Heart right ventricle (tissue), 16 donors: ENCODE results near the gene CIDEA. TPM values are rescaled to one million over a fixed set of nuclear protein-coding genes. Genes with fewer than 3 reads are reported as not detected.

Experiments
- ATAC-seq, 8 donors: fragments of 200-7000 bp; cut with Tn5 transposase; one replicate each; pipeline ENCODE4 v1.9.1; 2020; ENCODE audit warnings: mild to moderate bottlenecking in 8 of 8, moderate library complexity in 8 of 8, moderate number of reproducible peaks in 1 of 8
- DNase-seq, 2 donors: peaks; one replicate each; pipeline ENCODE4 v3.0.0-alpha.2; 2020
- H3K27ac ChIP-seq, 10 donors: fragments of 200-600 bp; sonication (generic) in 2 of 10; one replicate each; pipeline versions ENCODE4 v1.5.0 to v1.8.0; 2020 to 2022; ENCODE audit warnings: mild to moderate bottlenecking in 3 of 10
- H3K27me3 ChIP-seq, 7 donors: fragments of 200-600 bp; one replicate each; pipeline ENCODE4 v1.8.0; 2021 to 2022; ENCODE audit warnings: mild to moderate bottlenecking in 2 of 7
- H3K36me3 ChIP-seq, 9 donors: fragments of 200-600 bp; sonication (generic) in 1 of 9; one replicate each; pipeline versions ENCODE4 v1.5.0 to v1.8.0; 2020 to 2022; ENCODE audit warnings: mild to moderate bottlenecking in 2 of 9
- H3K4me1 ChIP-seq, 9 donors: fragments of 200-600 bp; sonication (generic) in 1 of 9; one replicate each; pipeline versions ENCODE4 v1.5.0 to v1.8.0; 2020 to 2022; ENCODE audit warnings: mild to moderate bottlenecking in 4 of 9
- H3K4me3 ChIP-seq, 10 donors: fragments of 200-600 bp; sonication (generic) in 2 of 10; one replicate each; pipeline versions ENCODE4 v1.5.0 to v1.8.0; 2020 to 2022; ENCODE audit warnings: mild to moderate bottlenecking in 7 of 10, moderate library complexity in 2 of 10
- H3K9me3 ChIP-seq, 11 donors: fragments of 200-600 bp in 10 of 11; sonication (generic) in 2 of 11; one replicate each; pipeline versions ENCODE4 v1.5.0 to v1.8.0; 2013 to 2022; ENCODE audit warnings: mild to moderate bottlenecking in 2 of 11, control low read depth in 1 of 11, moderate library complexity in 1 of 11
- CTCF ChIP-seq, 9 donors: fragments of 200-600 bp; sonication (generic) in 2 of 9; IDR thresholded peaks; one replicate each; pipeline versions ENCODE4 v1.5.0 to v1.8.0; 2021 to 2022; ENCODE audit warnings: antibody characterized with exemption in 9 of 9, mild to moderate bottlenecking in 5 of 9, moderate library complexity in 1 of 9
- WGBS, 2 donors: extraction: QIAGEN DNeasy Blood & Tissue Kit; methylation state at CpG; one replicate each; pipeline ENCODE4 v1.1.7; 2013; ENCODE audit warnings: inconsistent platforms in 1 of 2; 5-methylcytosine and 5-hydroxymethylcytosine counted together
- intact Hi-C, 10 donors: fragments of 100-400 bp; cut with DNase I; formaldehyde crosslinking; loops; one replicate each; pipeline versions ENCODE4 v1.11.1 to v1.14.2; 2022
- polyA plus RNA-seq, 2 donors: library from polyadenylated mRNA; stranded (reverse); fragments of 200-250 nt; gene quantifications; one replicate each; pipeline ENCODE4 v1.2.3, GENCODE V29; 2013
- total RNA-seq, 10 donors: library from RNA; stranded (reverse); fragmentation: NEBNext Ultra II Directional in 3 of 10; extraction: Animal tissue kit (Norgen Biotek cat#: 25700) in 3 of 10; gene quantifications; one replicate each; pipeline versions ENCODE4 v1.2.1 to v1.2.4, GENCODE V29; 2021 to 2023
- donor health status: Arrhythmogenic right ventricular cardiomyopathy.
- donor health status: ischemic (EF 13 %, LVEDD 7.1; RV severe dilation, severe dysfunction).
- donor health status: healthy with polysubstance abuse.
- donor health status: DM: no; HTN: yes; CAD: no.
- donor health status: DM: no; HTN: no; CAD: no.
- donor health status: ischemic (EF 25% LVEDD 6.9; RV normal size, moderate dysfunction).
- donor health status: ischemic (EF 25% LVEDD 5.7; RV mildly dilated, moderate dysfunction).
- donor health status: healthy.
- donor health status: DM: yes; HTN: yes; CAD: no.
- donor health status: Ischemic cardiomyopathy.
- donor health status: ischemic (EF 35%, LVEDD 5.7; RV mildly dilated, moderate dysfunction).
- donor health status: nonischemic (EF 11% LVEDD 7.7; RV severe dilation, severe dysfunction).
- donor health status: DM: yes; HTN: yes; CAD: no.
- donor health status: PGD.
- donor health status: ischemic (EF 29% LVEDD 5.4; RV normal size, mild dysfunction).
- donor health status: nonischemic (EF 23%, LVEDD 6.1; RV moderate dilation, normal function).

Gene CIDEA
- total and polyA plus RNA-seq, 12 donors = 0.37 to 6.8 (median 1.4) TPM; not detected in 2

DNA sequence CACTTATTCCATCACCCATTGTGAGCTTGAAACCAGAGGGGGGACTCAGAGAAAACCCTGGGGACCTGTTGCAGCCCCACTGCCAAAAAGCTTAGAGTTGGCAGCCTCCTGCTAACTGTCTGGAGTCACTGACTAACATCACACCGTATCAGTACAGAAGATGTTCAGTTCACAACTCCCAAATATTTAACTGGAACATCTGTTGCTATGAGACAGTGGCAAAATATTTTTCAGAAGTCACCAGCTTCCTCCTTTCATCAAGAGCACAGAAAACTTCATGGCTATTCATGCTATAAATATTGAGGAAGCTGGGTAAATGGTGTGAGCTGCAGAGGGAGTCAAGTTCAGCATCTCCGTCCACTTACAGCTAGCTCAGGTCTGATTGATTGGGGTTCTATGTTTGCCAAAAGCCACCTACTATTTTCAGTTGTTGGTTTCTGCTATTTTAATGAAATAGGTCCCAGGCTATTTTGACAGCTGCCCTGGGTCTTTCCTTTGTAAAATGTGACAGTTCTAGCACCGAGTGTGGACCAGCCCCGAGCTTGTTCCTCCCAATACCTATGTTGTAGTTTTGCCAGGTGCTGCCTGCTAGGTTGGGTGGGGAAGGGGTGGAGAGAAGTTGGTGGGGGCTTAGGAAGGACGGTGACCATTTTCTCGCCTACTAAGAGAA is 63.6 kb downstream of the CIDEA start:
- Histone ChIP-seq H3K27ac (peak overlapping the region; percentile 20 to 86 (median 69)), H3K9me3 (no peaks in the 10 kb centered on the region), H3K4me1 (peaks cover 14 to 85% (median 55%) of the 10 kb centered on the region in 9 donors), H3K27me3 (no peaks in the 10 kb centered on the region), H3K36me3 (peaks cover 0 to 93% (median 18%) of the 10 kb centered on the region in 9 donors), H3K4me3 (no peak overlapping the region)
- DNase-seq (no peak), ATAC-seq (peak; percentile 40 to 87 (median 68))
- WGBS, 2 donors = 24 to 36% methylated on average over 6 of the region's 6 CpGs
- intact Hi-C loops = loop anchor here in 1 of 10 donors (10.0 kb wide), 1 partner anchor 57 kb away; the partner anchor contains the start of gene AFG3L2
- no peak for TF ChIP-seq CTCF (IDR thresholded peaks at IDR 0.05)

GRCh38 chr18:12318334-12318697 is 64.2 kb downstream of the CIDEA start:
- Histone ChIP-seq H3K27me3 (no peaks in the 10 kb centered on the region), H3K4me1 (peaks cover 14 to 87% (median 52%) of the 10 kb centered on the region in 9 donors), H3K27ac (peak overlapping the region; percentile 20 to 86 (median 69)), H3K4me3 (no peak overlapping the region), H3K36me3 (peaks cover 0 to 93% (median 13%) of the 10 kb centered on the region in 9 donors), H3K9me3 (no peaks in the 10 kb centered on the region)
- WGBS, 2 donors = 19 to 29% methylated on average over 5 of the region's 5 CpGs
- intact Hi-C loops = loop anchor here in 1 of 10 donors (10.0 kb wide), 1 partner anchor 56 kb away; the partner anchor contains the start of gene AFG3L2
- ATAC-seq (peak; percentile 36 to 77 (median 52)), DNase-seq (no peak)
- no peak for TF ChIP-seq CTCF (IDR thresholded peaks at IDR 0.05)

- 55 to 76% methylated on average over 3 to 5 of the region's 5 CpGs for WGBS, 2 donors
- Histone ChIP-seq H3K27ac (peak overlapping the region in 8 of 10 donors; percentile 61 to 86 (median 73)), H3K4me1 (peaks cover 14 to 84% (median 52%) of the 10 kb centered on the region in 9 donors), H3K9me3 (no peaks in the 10 kb centered on the region), H3K4me3 (no peak overlapping the region), H3K27me3 (no peaks in the 10 kb centered on the region), H3K36me3 (peaks cover 0 to 93% (median 15%) of the 10 kb centered on the region in 9 donors)
- intact Hi-C loops = loop anchor here in 1 of 10 donors (10.0 kb wide), 1 partner anchor 56 kb away; the partner anchor contains the start of gene AFG3L2
- no peak for TF ChIP-seq CTCF (IDR thresholded peaks at IDR 0.05)
- DNase-seq = no peak
- ATAC-seq = no peak
Observed at GRCh38 chr18:12318857-12319256, 64.7 kb downstream of the CIDEA start.

GRCh38 chr18:12321333-12321732 is 67.2 kb downstream of the CIDEA start:
- H3K27ac ChIP-seq = peak overlapping the region in 4 of 10 donors; percentile 4 to 41 (median 14)
- peaks cover 0 to 96% (median 37%) of the 10 kb centered on the region in 9 donors for H3K36me3 ChIP-seq
- no peak for ATAC-seq
- H3K27me3 ChIP-seq = no peaks in the 10 kb centered on the region
- H3K4me3 ChIP-seq = no peak overlapping the region
- 49 to 51% methylated on average over 4 of the region's 4 CpGs for WGBS, 2 donors
- TF ChIP-seq CTCF (IDR thresholded peaks at IDR 0.05) = no peak
- H3K4me1 ChIP-seq = peaks cover 7 to 63% (median 29%) of the 10 kb centered on the region in 9 donors
- DNase-seq = no peak
- intact Hi-C loops = no loop called here
- no peaks in the 10 kb centered on the region for H3K9me3 ChIP-seq
